ENCODE data around the gene LONP1. TPM values are rescaled to one million over a fixed set of nuclear protein-coding genes. Genes with fewer than 3 reads are reported as not detected.
A peak's percentile ranks its signal among the peaks of the same experiment; 100 is the strongest.

LONP1 gene
- total RNA-seq, 1 experiment from 2014 or later, result 54.0 TPM

DNA sequence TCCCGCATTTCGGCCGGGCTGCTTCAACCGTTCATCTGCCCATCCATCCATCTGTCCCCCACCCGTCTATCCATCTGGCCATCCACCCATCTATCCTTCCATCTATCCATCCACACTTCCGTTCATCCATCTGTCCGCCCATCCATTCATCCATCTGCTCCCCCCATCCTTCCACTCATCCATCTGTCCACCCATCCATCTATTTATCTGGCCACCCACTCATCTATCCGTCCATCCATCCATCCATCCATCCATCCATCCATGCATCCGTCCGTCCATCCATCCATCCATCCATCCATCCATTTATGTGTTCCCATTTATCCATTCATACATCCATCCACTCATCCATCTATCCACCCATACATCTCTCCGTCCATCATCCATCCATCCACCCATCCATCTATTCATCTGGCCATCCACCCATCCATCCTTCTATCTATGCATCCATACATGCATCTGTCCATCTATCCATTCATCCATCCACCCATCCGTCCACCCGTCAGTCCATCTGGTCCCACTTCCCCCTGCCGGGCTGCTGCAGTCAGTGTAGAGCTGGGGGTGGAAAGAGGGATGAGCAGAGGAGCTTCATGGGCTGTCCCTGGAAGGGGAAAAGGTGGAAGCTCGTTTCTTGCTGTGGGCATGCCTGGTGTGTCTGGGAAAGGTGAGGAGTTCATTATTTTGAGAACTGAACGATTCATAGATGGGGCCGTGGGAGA, 38.4 kb downstream of the LONP1 start:
- Histone ChIP-seq H3K27me3 (no peaks in the 10 kb centered on the region), H3K4me1 (peaks cover 11% of the 10 kb centered on the region), H3K4me3 (peak overlapping the region; percentile 88), H3K9me3 (replicated peaks) (no peaks in the 10 kb centered on the region), H3K36me3 (no peaks in the 10 kb centered on the region), H3K27ac (no peak overlapping the region)
- no peak for DNase-seq

DNA sequence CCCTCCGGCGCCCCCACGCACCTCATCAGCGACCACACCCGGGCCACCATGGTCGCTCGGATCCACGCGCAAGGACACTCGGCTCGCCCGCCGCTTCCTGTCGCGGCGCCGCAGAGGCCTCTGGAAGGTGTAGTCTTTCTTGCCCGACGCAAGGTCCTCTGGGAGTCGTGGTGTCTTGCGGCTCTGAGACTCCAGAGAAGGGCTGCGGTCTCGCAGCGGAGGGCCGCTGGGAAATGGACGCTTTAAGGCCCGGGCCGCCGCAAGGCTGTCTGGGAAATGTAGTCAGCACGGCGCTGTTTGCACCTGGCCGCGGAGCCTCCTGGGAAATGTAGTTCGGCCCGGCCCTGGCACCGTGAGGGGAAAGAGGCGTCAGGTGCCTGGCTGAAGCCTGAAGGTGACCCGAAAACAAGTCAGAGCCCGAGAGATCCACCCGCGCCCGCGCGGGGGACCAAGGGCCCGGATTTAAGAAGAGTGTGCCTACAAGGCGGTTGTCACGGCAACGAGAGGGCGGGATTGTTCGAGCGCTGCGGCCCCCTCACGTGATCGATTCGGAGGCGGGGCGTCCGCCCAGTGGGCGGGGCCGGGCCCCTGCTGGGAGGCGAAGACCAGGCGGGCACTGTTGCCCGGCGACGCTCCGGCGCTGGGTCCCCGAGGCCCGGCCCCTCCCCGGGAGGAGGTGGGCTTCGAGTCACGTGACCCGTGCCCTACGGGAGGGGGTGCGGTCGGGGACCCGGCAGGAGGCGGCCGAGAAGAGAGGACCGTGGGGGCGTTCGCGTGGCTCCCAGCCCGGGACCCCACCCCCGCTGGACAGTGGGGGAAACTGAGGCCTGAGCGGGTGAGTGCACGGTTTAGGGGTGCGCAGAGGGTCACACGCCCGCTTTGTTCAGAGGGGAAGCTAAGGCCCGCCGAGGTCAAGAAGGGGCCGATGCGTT, 39.2 kb downstream of the LONP1 start, which contains the start of the genes HSD11B1L and MICOS13:
Gene HSD11B1L, plus strand, starts transcription at position 591 of the 932 bp plus-strand sequence. CDS start 3,806 bp downstream, outside the sequence.
Gene MICOS13, minus strand, starts transcription at position 80 of the 932 bp plus-strand sequence. Its CDS starts 30 bp downstream, at position 50.
- Histone ChIP-seq H3K4me3 (peak within 1 kb of the TSS; percentile 88), H3K9me3 (replicated peaks) (no peaks in the 10 kb centered on the region), H3K27me3 (no peaks in the 10 kb centered on the region), H3K4me1 (peaks cover 19% of the 10 kb centered on the region), H3K36me3 (no peaks in the 10 kb centered on the region), H3K27ac (peak within 1 kb of the TSS; percentile 65)
- peak; percentile 98 to 99 for DNase-seq

- Histone ChIP-seq H3K27ac (peak overlapping the region; percentile 65), H3K4me1 (peaks cover 26% of the 10 kb centered on the region), H3K4me3 (peak overlapping the region; percentile 88), H3K36me3 (no peaks in the 10 kb centered on the region), H3K27me3 (no peaks in the 10 kb centered on the region), H3K9me3 (replicated peaks) (no peaks in the 10 kb centered on the region)
- DNase-seq, result no peak
These were observed 39.9 kb downstream of the LONP1 start for GRCh38 chr19:5680084-5680436.

DNA sequence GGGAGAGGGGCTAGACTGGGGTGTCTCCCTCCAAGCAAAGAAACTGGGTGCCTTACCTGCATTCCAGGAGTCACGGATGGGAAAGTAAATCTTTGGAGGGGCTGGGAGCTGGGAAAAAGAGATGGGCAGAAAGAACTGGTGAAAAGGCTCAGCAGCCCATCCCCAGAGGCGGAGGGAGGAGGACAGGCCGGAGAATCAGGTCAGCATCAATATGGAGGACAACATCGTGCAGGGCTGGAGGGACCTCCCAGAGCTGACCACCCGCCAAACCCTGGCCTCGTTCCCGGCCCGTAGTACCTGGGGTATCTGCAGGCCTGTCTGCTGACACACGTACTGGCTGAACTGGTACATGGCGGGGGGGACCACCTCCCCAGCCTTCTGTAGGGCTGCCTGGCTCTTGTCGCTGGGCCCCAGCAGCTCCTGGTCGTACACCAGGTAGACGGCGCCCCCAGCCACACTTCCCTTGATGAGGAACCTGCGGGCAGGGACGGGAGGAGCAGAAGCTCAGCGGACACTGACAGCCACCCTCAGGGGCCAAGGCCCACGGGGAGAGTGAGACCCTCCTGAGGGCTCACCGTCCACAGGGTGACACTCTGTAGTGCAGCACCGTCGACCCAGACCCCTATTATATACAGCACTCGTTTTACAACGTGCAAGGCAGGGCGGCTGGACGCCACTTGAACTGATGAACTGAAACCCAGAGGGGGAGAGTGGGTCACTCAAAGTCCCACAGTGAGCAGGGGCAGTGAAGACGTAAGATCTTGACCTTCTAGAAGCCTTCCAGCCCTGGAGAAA, 40.5 kb downstream of the LONP1 start:
- peaks cover 32% of the 10 kb centered on the region for H3K4me1 ChIP-seq

DNA sequence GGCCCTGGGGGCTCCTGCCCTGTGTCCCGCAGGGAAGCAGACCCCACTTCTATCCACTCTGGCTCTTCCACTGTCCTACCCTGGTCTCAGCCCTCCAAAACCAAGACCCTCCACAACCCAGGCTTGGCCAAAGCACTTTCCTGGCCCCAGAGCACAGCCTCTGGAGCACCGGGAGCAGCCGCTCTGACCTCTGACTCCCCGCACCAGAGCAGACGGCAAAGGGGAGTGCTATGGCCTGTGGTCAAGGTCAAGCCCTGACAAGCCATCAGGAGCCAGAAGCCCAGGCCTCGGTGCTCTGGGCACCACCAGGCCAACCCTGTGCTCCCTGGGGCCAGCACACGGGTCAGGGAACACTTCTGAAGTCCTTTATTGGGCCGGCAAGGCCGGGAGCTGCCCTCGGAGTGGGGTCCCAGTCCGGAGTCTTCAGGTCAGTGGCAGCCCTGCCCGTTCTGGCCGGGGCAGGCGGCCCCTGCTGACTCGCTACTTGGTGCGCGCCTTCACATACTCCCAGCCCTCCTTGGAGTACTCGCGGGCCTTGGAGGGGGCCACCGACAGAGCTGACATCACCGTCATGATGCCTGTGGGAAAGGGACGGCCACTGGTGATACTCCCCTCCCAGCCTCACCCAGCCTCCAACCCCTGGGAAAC, 41.8 kb downstream of the LONP1 start:
- Histone ChIP-seq H3K27ac (no peak overlapping the region), H3K4me1 (peaks cover 32% of the 10 kb centered on the region), H3K27me3 (no peaks in the 10 kb centered on the region), H3K4me3 (no peak overlapping the region), H3K9me3 (replicated peaks) (no peaks in the 10 kb centered on the region), H3K36me3 (0 out of 2 replicates have a peak, but pooled peaks cover 4% of the 10 kb centered on the region)
- no peak for DNase-seq

More for the DNA sequence above, 40.5 kb downstream of the LONP1 start:
- DNase-seq, result no peak
- no peaks in the 10 kb centered on the region for H3K9me3 ChIP-seq (replicated peaks)
- H3K27me3 ChIP-seq, result no peaks in the 10 kb centered on the region
- H3K4me3 ChIP-seq, result peak overlapping the region; percentile 88
- peak overlapping the region; percentile 65 for H3K27ac ChIP-seq
- no peaks in the 10 kb centered on the region for H3K36me3 ChIP-seq

DNA sequence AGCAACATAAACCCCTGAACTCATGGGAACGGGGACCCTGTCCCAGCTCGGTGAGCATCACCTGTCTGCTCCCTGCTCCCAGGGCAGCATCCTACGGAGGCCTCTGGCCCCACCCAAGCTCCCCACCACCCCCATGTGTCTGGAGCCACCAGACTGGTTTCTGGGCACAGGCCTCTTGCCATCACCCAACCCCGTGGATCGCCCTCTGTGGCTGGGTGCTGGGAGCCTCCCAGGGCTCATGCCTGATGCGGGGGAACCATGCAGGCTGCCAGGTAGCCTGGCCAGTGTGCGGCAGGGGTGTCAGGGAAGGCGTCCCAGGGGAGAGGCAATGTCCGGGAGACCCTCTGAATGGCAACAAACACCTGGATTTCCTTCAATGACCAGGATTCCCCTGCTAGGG, 42.4 kb downstream of the LONP1 start:
- H3K27ac ChIP-seq, result peak overlapping the region; percentile 81
- no peak for DNase-seq
- no peak overlapping the region for H3K4me3 ChIP-seq
- H3K36me3 ChIP-seq, result 0 out of 2 replicates have a peak, but pooled peaks cover 4% of the 10 kb centered on the region
- no peaks in the 10 kb centered on the region for H3K9me3 ChIP-seq (replicated peaks)
- peaks cover 32% of the 10 kb centered on the region for H3K4me1 ChIP-seq
- H3K27me3 ChIP-seq, result no peaks in the 10 kb centered on the region

DNA sequence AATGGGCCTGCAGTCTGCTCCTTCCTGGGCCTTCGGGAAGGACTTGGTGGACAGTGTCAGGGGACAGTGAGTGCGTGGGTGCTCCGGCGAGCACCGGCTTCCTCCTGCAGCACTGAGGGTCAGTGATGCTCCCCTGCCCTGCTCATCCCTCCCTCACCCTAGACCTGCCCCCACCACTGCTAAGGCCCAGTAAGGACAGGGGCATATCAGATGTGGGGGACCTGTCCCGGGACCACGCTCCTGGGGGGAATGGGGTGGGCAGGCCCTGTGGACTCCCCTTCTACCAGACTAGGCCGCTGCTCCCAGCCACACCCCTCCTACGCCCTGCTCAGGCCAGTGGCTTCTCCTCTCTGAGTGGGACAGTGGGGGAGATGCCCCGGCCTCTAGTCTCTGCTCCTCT, 42.8 kb downstream of the LONP1 start:
- H3K27me3 ChIP-seq, result no peaks in the 10 kb centered on the region
- no peaks in the 10 kb centered on the region for H3K9me3 ChIP-seq (replicated peaks)
- peaks cover 6% of the 10 kb centered on the region for H3K36me3 ChIP-seq
- H3K4me1 ChIP-seq, result peaks cover 32% of the 10 kb centered on the region
- no peak overlapping the region for H3K4me3 ChIP-seq
- H3K27ac ChIP-seq, result peak overlapping the region; percentile 81
- no peak for DNase-seq

GRCh38 chr19:5676772-5677105, 43.2 kb downstream of the LONP1 start:
- H3K36me3 ChIP-seq, result peaks cover 10% of the 10 kb centered on the region
- H3K4me3 ChIP-seq, result no peak overlapping the region
- no peaks in the 10 kb centered on the region for H3K9me3 ChIP-seq (replicated peaks)
- no peaks in the 10 kb centered on the region for H3K27me3 ChIP-seq
- peak; percentile 94 to 96 for DNase-seq
- peak overlapping the region; percentile 81 for H3K27ac ChIP-seq
- peaks cover 32% of the 10 kb centered on the region for H3K4me1 ChIP-seq

DNA sequence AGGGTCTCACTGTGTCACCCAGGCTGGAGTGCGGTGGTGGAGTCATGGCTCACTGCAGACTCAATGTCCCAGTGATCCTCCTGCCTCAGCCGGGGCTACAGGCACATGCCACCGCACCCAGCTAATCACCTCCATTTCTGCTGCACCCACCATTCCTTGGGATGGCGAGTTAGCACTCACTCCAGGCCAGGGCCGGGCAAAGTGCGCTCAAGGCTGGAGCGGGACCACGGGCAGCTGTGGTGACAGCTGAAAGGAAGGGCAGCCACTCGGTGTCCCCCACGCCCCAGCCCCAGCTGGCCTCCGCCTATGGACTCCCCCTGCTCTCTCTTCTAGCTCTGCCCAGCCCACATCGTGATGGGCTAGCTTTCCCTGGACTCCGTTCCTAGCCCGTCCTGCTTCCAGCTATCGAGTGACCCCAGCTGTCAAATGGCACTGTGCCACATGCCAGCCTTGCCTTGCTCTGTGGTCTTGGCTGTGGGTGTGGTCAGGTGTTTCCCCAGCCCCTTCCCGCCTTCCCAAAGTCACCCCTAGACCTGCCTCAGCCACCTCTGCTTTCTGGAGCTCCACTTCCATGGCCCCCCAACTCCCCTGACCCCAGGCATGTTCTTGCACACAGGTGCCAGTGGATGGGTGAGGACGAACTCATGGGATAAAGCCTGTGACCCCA, 43.7 kb downstream of the LONP1 start:
- Histone ChIP-seq H3K36me3 (peaks cover 15% of the 10 kb centered on the region), H3K4me1 (peaks cover 32% of the 10 kb centered on the region), H3K27ac (peak overlapping the region; percentile 81), H3K4me3 (no peak overlapping the region), H3K9me3 (replicated peaks) (no peaks in the 10 kb centered on the region), H3K27me3 (no peaks in the 10 kb centered on the region)
- peak; percentile 91 to 92 for DNase-seq

DNA sequence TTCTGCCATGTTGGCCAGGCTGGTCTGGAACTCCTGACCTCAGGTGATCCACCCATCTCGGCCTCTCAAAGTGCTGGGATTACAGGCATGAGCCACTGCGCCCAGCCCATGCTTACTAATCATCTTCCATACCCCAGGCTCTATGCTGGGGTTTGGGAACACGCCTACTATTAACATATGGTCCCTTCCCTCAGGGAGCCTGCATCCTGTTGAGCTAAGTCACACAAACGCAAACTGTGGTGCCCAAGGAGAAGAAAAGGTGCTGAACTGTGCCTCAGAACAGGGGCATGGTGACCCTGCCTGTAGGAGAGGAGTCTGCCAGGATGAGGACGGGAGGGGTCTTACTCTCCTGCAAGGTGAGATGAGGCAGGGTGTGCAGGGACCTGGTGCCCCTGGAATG, 45.2 kb downstream of the LONP1 start:
- Histone ChIP-seq H3K27ac (no peak overlapping the region), H3K9me3 (replicated peaks) (no peaks in the 10 kb centered on the region), H3K4me3 (no peak overlapping the region), H3K36me3 (peaks cover 24% of the 10 kb centered on the region), H3K27me3 (no peaks in the 10 kb centered on the region), H3K4me1 (peaks cover 32% of the 10 kb centered on the region)
- DNase-seq, result no peak

- DNase-seq, result no peak
- no peaks in the 10 kb centered on the region for H3K27me3 ChIP-seq
- peaks cover 34% of the 10 kb centered on the region for H3K36me3 ChIP-seq
- no peaks in the 10 kb centered on the region for H3K9me3 ChIP-seq (replicated peaks)
- no peak overlapping the region for H3K4me3 ChIP-seq
- peaks cover 32% of the 10 kb centered on the region for H3K4me1 ChIP-seq
- no peak overlapping the region for H3K27ac ChIP-seq
These were observed 46.2 kb downstream of the LONP1 start for GRCh38 chr19:5673752-5674151.

GRCh38 chr19:5672708-5673459, 47.1 kb downstream of the LONP1 start:
- peaks cover 32% of the 10 kb centered on the region for H3K4me1 ChIP-seq
- DNase-seq, result no peak
- H3K4me3 ChIP-seq, result no peak overlapping the region
- no peaks in the 10 kb centered on the region for H3K9me3 ChIP-seq (replicated peaks)
- no peak overlapping the region for H3K27ac ChIP-seq
- no peaks in the 10 kb centered on the region for H3K27me3 ChIP-seq
- H3K36me3 ChIP-seq, result peaks cover 40% of the 10 kb centered on the region

DNA sequence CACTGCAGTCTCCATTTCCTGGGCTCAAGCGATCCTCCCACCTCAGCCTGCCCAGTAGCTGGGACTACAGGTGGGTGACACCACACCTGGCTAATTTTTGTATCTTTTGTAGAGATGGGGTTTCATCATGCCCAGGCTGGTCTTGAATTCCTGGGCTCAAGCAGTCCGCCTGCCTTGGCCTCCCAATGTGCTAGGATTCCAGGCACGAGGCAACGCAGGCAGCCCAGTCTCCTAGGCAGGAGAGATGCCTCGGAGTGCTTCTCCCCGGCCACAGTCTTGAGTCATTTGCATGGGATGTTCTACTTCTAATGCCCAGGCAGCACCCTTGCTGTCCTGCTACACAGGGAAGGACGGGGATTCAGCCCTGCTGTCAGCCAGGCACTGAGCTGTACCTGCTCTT, 48.3 kb downstream of the LONP1 start:
- Histone ChIP-seq H3K4me3 (no peak overlapping the region), H3K36me3 (peaks cover 51% of the 10 kb centered on the region), H3K27me3 (no peaks in the 10 kb centered on the region), H3K4me1 (peaks cover 21% of the 10 kb centered on the region), H3K27ac (no peak overlapping the region), H3K9me3 (replicated peaks) (no peaks in the 10 kb centered on the region)
- no peak for DNase-seq
